ENCODE data around the gene CERS6.
"Not testable (repeated sequence)": the region's sequence is repeated elsewhere in the genome, so short reads cannot be mapped to it uniquely, and the experiment has no call there.

CERS6 gene

GRCh38 chr2:168455645-168456520, at the start of gene CERS6:
Gene CERS6 (plus strand): TSS chr2:168456272. CDS start chr2:168456449, 177 bp downstream.
- peak; percentile 94 for DNase-seq (ENCODE audit: low spot score)

- DNase-seq (ENCODE audit: low spot score) = not testable (repeated sequence)
Measured at GRCh38 chr2:168412301-168412700, 43.8 kb upstream of the CERS6 start.

GRCh38 chr2:168413101-168413500, 43.0 kb upstream of the CERS6 start:
- DNase-seq (ENCODE audit: low spot score) = not testable (repeated sequence)

DNA sequence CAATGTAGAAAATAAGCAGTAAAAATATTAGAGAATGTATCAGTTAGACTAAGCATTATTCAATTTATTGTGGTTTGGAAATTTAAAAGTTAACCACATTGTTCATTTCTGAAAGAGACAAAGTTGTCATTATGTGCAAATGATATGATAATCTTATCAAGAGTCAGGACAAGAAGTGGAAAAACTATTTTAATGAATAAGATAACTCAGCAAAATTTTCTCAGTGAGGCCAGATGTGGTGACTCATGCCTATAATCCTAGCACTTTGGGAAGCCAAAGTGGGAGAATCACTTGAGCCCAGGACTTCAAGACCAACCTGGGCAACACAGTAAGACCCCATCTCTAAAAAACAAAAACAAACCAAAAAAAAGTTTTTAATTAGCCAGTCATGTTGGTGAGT, 39.5 kb upstream of the CERS6 start:
- no peak for DNase-seq (ENCODE audit: low spot score)

- no peak for DNase-seq (ENCODE audit: low spot score)
Measured at GRCh38 chr2:168422584-168422983, 33.5 kb upstream of the CERS6 start.

DNA sequence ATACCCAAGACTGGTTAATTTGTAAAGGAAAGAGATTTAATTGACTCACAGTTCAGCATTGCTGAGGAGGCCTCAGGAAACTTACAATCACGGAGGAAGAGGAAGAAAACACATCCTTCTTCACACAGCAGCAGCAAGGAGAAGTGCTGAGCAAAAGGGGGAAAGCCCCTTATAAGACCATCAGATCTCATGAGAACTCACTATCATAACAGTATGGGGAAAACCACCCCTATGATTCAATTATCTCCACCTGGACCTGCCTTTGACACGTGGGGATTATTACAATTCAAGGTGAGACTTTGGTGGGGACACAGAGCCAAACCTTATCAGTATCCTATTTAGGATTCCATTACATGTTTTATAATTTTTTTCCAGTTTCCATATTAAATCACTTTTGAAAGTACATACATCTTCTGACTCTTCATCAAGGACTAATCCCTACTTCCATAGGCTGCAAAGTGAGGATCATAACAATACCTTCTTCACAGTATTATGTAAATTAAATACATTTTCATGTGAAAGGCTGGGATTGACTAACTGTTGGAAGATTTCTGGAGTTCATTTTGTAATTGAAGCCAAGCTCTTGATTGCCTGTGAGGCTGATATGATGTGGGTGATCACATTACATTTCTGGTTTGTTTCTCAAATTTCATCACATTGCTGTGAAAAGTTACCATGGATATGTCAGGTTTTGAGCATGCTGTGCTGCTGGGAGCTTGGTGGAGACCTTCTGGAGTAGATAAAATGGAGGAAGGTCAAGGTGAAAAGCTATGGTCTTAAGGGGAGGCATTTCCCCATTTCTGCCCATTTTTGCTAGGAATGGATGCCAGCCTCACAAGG, 31.7 kb upstream of the CERS6 start:
- no peak for DNase-seq (ENCODE audit: low spot score)

DNA sequence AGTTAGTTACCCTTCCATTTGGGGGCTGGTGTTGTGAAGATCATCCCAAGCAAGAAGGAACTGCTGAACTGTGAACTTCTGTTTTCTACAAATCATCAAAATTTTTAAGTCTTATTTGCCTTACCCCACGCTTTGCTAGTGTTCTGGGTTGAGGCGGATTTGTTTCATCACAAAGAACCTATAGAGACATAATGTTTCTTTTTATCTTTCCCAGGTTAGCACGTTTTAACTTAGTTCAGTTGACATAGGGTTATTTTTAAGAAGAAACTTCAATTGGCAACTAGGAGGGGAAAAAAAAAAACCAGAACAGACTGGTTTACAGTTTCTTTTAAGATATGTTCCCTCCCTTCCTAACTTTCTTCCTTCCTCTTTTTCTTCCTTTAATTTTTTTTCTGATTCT, 31.1 kb upstream of the CERS6 start:
- no peak for DNase-seq (ENCODE audit: low spot score)

GRCh38 chr2:168426861-168427260, 29.2 kb upstream of the CERS6 start:
- DNase-seq (ENCODE audit: low spot score) = no peak

DNA sequence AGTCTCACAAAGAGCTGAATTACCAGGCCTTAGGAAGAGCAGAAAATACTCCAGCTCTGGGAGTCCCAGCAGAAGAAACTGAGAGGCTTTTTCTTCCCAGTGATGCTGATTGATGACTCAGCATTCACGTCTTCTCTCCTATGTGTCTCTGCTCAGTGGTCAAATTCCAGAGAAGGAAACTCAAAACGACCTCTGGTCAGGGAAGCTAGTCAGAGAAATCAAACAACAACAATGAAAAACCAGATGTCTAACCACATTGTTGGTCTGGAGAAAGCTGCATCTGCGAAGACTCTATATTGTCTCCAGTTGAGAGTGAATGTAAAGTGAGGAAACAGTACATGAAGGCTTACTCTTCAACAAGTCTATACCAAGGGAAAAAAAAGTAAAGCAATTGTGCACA, 28.6 kb upstream of the CERS6 start:
- DNase-seq (ENCODE audit: low spot score) = no peak

DNA sequence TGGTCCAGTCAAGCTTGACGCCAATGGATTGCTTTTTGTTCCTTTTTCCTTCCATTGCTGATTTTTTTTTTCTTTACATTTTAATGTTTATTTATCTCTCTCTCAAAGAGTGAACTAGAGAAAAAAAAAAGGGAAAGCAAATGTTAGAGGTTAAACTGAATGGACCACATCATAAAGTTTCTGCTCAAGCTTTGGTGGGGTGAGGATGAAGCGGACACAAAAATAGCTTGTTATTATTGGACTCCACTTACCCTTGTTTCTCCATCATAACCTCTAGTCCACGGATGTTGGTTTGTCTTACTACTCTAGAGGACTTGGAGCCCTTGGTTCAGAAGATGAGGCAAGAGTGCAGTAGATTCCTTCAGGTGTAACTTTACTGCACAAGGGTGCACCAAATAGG, 27.6 kb upstream of the CERS6 start:
- no peak for DNase-seq (ENCODE audit: low spot score)

DNA sequence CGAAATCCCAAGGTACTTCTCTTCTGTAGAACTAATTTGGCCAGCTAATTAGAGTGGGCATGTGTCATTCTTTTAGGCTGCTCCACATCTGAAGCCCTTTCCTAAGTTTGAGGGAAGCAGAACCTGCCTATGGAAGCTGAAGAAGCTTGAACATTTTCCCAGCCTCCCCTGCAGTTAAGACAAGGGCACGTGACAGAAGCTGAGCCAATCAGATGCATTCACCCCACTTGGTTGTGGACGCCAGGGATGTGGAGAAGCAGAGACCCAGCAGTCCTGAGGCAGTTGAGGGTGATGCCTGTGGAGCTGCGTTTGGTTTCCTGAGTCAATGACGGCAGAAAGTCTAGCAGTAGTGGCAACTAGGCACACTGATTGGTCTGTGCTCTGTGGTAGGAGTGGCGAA, 26.1 kb upstream of the CERS6 start:
- DNase-seq (ENCODE audit: low spot score) = no peak

DNA sequence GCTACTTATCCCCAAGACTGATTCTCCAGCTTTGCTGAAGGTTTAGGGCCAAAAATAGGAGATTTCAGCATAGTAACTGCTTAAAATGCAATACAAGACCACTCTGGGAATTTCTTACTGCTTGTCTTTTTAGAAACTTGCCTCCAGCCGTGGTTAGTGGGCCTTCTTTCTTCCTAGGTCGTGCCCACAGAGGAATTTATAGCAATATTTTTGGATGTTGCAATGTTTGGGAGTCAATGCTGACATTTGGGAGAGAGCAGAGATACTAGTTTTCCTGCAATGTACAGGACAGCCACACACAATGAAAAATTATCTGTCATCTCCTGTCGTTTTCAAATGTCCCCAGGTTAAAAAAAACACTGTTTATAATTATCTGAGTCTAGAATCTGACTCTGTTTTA, 25.6 kb upstream of the CERS6 start:
- DNase-seq (ENCODE audit: low spot score) = no peak

GRCh38 chr2:168431301-168432024, 24.6 kb upstream of the CERS6 start:
- no peak for DNase-seq (ENCODE audit: low spot score)

GRCh38 chr2:168432100-168432499, 24.0 kb upstream of the CERS6 start:
- DNase-seq (ENCODE audit: low spot score) = no peak

DNA sequence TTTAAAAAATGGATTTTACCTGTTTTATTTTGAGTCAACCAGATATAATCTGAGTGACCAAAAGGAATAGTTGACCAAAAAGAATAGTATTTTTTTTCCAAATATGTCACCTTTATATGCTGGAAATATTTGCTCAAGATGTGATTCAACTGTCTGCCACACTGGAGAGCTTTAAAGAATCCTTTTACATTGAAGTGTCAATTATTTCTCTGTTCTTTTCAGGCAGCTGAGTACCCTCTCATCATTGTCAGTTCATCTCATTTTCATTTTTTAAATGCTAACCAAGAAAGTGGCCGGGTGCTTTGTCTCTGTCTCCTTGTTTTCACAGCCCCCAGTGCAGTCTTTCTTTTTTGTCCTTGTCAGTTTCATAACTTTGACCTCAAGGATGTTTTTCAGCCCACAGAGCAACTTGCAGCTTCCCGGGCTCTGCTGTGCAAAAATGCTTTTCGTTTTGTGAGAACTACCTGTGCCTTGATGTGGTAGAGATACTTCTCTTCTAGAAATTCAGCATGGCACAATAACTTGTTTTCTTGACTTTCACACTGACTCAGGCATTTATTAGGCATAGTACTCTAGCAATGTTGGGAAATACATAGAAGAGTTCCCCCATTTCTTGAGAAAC, 23.4 kb upstream of the CERS6 start:
- no peak for DNase-seq (ENCODE audit: low spot score)

GRCh38 chr2:168433527-168433926, 22.5 kb upstream of the CERS6 start:
- no peak for DNase-seq (ENCODE audit: low spot score)

DNA sequence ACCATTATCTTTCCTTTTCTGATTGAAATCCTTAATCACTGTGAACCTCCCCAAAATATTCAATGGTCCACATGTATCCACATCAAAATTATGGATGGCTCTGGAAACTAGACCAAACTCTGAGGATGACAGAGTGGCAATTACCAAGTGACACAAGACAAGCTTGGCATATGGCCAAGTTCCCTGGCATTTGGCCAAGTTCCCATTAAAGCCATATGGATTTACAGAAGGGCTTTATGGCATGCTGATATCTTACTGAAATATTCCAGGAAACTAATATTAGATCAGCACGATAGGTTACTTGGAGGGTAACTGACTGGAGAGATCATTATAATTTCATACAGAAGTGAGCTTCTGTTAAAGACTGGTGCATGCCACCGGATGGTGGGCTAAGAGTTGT, 21.9 kb upstream of the CERS6 start:
- no peak for DNase-seq (ENCODE audit: low spot score)

DNA sequence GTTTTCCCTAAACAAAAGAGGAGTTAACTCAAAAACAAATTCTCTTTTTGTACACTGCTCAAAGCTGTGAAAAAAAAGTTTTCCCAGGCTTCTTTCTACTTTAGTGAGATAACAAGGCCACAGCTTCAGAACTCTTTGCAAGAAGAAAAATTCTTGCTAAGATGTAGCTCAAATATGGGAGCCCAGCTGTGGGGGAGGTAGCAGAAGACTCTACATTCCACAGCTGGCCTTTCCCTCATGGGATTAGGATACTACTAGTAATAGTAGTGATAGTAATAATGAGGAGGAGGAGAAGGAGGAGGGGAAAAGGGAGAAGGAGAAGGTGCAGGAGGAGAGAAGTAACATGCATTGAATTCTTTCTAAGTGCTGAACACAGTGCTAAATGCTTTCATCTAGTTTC, 19.2 kb upstream of the CERS6 start:
- no peak for DNase-seq (ENCODE audit: low spot score)

GRCh38 chr2:168438553-168438952, 17.5 kb upstream of the CERS6 start:
- no peak for DNase-seq (ENCODE audit: low spot score)

DNA sequence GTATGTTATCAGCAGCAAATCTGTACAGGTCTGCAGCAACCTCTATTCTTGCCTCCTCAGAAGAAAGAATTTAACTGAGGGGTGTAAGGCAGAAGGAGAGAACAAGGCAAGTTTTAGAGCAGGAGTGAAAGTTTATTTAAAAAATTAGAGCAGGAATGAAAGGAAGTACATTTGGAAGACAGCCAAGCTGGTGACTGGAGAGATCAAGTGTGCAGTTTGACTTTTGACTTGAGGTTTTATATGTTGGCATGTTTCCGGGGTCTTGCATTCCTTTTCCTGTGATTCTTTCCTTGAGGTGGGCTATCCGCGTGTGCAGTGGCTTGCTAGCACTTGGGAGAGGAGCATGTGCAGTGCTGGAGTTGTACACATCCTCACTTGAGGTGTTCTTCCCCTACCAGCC, 16.5 kb upstream of the CERS6 start:
- no peak for DNase-seq (ENCODE audit: low spot score)

DNA sequence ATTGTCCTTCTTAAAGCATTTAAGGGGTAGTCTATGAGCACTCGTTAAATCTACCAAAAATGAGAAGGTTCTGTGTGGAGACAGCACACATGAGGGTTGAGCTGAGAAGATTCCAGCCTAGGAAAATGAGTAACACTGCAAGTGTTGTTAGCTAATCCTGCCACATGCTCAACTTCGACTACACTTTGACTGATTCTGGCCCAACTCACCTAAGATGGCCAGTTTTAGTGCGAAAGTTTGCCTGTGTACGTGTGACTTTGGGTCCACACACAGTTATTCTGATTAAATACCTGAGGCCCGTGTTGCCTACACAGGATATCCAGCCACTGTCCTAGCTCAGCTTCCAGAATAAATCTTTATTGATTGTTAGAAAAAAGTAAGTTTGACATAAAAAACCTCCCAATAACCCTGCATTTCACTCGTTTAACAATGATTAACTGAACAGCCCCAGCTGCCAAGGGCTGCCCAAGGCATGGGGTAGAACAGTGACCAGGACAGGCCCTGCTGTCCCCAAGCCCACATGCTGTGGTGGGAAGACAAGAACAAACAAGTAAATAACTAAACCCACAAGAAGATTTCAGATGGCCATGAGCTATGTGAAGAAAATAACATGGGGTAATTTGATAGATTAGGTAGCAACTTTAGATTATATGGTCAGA, 14.7 kb upstream of the CERS6 start:
- no peak for DNase-seq (ENCODE audit: low spot score)

DNA sequence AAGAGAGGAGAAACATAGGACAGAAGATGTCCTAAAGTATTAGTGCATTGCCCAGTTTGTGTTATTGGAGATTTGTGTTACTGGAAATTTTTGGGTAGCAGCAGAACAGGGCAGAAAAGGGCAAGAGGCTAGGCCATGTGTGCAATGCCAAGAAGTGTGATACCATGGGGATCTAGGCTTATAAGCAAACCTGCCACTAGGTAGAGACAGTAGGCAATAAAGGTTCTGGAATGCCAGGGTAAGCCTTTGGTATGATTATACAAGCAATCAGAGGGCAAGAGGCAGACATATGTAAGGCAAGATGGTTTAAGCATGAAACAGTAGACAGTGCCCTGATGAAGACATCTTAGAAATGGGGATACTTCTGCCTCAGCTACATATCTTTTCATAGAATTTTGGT, 12.3 kb upstream of the CERS6 start:
- DNase-seq (ENCODE audit: low spot score) = no peak

Data from ecto neural progenitor cell (in vitro differentiated cells).